A549 treated with AZD9567 at 1 μM for 4 hours (cell line): ENCODE data around the gene SPDYE4. TPM values are rescaled to one million over a fixed set of nuclear protein-coding genes. Genes with fewer than 3 reads are reported as not detected.

Experiments used
- total RNA-seq: library from RNA; stranded (reverse); fragments of 200-300 nt; extraction: Qiagen RNA extraction; gene quantifications from 5 replicates; pipeline ENCODE4 v1.2.3, GENCODE V29; 2022; ENCODE audit not compliant: insufficient read depth

The SPDYE4 gene, protein sequence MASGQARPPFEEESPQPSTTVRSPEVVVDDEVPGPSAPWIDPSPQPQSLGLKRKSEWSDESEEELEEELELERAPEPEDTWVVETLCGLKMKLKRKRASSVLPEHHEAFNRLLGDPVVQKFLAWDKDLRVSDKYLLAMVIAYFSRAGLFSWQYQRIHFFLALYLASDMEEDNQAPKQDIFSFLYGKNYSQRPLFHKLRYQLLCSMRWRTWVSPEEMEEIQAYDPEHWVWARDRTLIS
- total RNA-seq, result not detected in 5 replicates

DNA sequence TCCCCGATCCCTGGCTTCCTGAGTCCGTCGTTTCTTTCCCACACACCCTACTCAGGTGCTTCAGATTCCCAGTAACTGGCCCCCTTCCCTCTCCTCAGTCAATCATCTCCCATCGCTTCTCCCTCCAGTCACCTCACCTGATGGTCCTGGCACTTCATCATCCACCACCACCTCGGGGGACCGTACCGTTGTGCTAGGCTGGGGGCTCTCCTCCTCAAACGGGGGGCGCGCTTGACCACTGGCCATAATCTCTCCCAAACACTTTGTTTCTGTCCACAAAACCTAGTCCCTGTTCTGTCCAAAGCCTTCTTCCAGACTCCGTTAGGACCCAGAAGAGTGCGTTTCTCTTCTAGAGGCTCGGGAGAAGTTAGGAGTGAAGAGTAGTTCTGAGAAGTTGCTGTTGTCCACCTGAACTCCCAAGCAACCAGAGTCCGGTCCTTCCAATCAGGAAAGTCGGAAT, at the start of gene SPDYE4:
Gene SPDYE4 (minus strand): TSS at position 410 of the 460 bp plus-strand sequence. CDS start 164 bp downstream, at position 246.

DNA sequence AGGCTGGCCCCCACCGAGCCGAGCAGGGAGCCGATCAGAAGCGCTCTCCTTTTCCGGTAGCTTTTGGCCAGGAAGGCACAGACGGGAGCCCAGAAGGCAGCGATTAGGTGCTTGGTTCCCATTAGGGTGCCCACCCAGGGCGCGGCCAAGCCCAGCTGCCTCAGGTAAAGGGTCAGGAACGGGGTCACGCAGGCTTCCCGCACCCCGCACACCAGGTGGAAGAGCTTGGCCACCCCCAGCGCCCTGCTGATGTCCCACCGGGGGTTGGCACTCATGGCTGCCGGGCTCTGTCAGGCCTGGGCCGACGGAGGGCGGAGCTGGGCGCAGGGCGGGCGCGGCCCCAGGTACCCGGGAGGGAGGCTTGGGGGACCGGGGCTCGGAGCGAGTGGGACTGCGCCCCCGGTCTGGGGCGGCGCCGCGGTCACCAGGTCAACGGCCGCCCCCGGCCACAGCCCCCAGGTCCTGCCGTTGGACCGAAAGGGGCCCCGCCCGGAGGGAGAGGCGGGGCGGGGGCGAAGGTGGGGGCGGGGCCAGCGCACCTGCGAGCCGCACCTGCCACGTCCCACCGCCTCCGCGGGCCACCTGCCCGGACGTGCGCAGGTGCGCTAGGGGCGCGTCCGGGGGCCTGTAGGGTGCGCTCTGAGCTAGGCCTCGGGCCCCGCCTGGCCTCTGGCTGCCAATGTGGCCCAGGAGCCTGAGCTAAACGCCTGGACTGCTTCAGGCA, 40.7 kb upstream of the SPDYE4 start, which contains the start of gene MFSD6L:
Gene MFSD6L (minus strand): TSS at position 520 of the 724 bp plus-strand sequence. CDS start 245 bp downstream, at position 275.

Other genes starting within 250 kb of the SPDYE4 start
- 18.9 to 26.6 TPM (median 20.4 TPM) in 5 replicates for gene MYH10, start 127.8 kb downstream of the SPDYE4 start, total RNA-seq
- gene CCDC42, start 13.7 kb downstream of the SPDYE4 start, total RNA-seq, result not detected in 5 replicates
- not detected in 5 replicates for gene MFSD6L, start 40.8 kb upstream of the SPDYE4 start, total RNA-seq
- 0.03 TPM in 1 of 5 replicates, not detected in the others for gene PIK3R6, start 109.1 kb upstream of the SPDYE4 start, total RNA-seq
- gene PIK3R5, start 207.2 kb upstream of the SPDYE4 start, total RNA-seq, result 0.04 TPM in 1 of 5 replicates, not detected in the others